ENCODE measurements around the gene SLC10A7. TPM values are rescaled to one million over a fixed set of nuclear protein-coding genes. Genes with fewer than 3 reads are reported as not detected.

Gene SLC10A7
- total and polyA plus RNA-seq, 2 experiments from 2014 or later, result 8.3 to 21.2 TPM

DNA sequence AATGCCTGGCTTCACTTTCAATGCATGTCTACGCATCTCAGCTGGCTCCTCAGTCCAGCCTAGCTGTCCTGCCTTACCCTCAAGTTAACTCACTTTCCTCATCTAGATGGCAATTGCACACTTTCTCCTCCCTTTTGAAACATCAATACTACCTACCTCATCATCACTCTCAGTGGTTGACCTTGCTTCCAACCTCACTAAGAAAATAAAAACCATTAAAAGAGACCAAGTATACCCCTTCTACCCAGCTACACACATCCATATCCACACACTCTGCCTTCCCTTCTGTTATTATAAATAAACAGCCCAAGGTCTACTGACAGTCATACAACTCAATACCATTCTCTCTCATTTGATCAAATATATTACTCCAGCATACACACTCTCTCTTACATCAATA, 21.5 kb downstream of the SLC10A7 start:
- Histone ChIP-seq H4K20me1 (ENCODE audit: insufficient read depth, poor library complexity, severe bottlenecking) (no peaks in the 10 kb centered on the region), H3K4me3 (no peak overlapping the region), H2AFZ (no peak overlapping the region), H3K27ac (no peak overlapping the region), H3K9me3 (ENCODE audit: low read depth) (no peaks in the 10 kb centered on the region), H3K9me2 (replicated peaks; ENCODE audit: insufficient read depth) (no peaks in the 10 kb centered on the region), H3K79me2 (no peaks in the 10 kb centered on the region), H3K27me3 (no peaks in the 10 kb centered on the region), H3K4me2 (no peak overlapping the region), H3K4me1 (ENCODE audit: insufficient read depth) (peaks cover 2% of the 10 kb centered on the region), H3K36me3 (replicated peaks; ENCODE audit: insufficient read depth, low read depth) (no peaks in the 10 kb centered on the region)
- DNase-seq (ENCODE audit: low spot score), result no peak
- TF ChIP-seq, protein P1, sequence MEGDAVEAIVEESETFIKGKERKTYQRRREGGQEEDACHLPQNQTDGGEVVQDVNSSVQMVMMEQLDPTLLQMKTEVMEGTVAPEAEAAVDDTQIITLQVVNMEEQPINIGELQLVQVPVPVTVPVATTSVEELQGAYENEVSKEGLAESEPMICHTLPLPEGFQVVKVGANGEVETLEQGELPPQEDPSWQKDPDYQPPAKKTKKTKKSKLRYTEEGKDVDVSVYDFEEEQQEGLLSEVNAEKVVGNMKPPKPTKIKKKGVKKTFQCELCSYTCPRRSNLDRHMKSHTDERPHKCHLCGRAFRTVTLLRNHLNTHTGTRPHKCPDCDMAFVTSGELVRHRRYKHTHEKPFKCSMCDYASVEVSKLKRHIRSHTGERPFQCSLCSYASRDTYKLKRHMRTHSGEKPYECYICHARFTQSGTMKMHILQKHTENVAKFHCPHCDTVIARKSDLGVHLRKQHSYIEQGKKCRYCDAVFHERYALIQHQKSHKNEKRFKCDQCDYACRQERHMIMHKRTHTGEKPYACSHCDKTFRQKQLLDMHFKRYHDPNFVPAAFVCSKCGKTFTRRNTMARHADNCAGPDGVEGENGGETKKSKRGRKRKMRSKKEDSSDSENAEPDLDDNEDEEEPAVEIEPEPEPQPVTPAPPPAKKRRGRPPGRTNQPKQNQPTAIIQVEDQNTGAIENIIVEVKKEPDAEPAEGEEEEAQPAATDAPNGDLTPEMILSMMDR (IDR thresholded peaks at IDR 0.05; ENCODE audit: poor library complexity), result no peak
- TF ChIP-seq EZH2phosphoT487 (IDR thresholded peaks at IDR 0.05; ENCODE audit: low read depth, severe bottlenecking, unreplicated experiment) (no peak), EZH2 (IDR thresholded peaks at IDR 0.05; ENCODE audit: borderline replicate concordance) (no peak)
- WGBS (ENCODE audit: low lambda C conversion rate, missing lambda C conversion rate), result 100% methylated on average over 1 of the region's 1 CpG

DNA sequence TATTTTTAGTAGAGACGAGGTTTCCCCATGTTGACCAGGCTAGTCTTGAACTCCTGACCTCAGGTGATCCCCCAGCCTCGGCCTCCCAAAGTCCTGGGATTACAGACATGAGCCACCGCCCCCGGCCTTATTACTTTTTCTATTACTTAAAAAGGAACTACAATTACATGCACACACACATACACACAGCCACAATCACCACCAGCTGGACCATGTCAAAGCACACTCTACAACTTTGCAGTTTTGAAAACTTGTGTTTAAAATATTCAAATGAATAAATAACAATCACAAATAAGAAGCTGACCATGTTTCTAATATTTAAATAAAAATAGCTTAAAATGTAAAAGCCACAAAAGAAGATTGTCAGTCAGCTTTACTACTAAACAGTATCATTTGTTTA, 23.4 kb downstream of the SLC10A7 start:
- Histone ChIP-seq H3K4me2 (no peak overlapping the region), H3K27ac (no peak overlapping the region), H2AFZ (no peak overlapping the region), H3K27me3 (no peaks in the 10 kb centered on the region), H3K9me2 (replicated peaks; ENCODE audit: insufficient read depth) (no peaks in the 10 kb centered on the region), H3K9me3 (ENCODE audit: low read depth) (no peaks in the 10 kb centered on the region), H3K4me1 (ENCODE audit: insufficient read depth) (peaks cover 9% of the 10 kb centered on the region), H3K36me3 (replicated peaks; ENCODE audit: insufficient read depth, low read depth) (no peaks in the 10 kb centered on the region), H3K4me3 (no peak overlapping the region), H4K20me1 (ENCODE audit: insufficient read depth, poor library complexity, severe bottlenecking) (no peaks in the 10 kb centered on the region), H3K79me2 (no peaks in the 10 kb centered on the region)
- WGBS (ENCODE audit: low lambda C conversion rate, missing lambda C conversion rate), result 88% methylated on average over 4 of the region's 4 CpGs
- TF ChIP-seq, protein P1 (IDR thresholded peaks at IDR 0.05; ENCODE audit: poor library complexity), result no peak
- TF ChIP-seq EZH2 (IDR thresholded peaks at IDR 0.05; ENCODE audit: borderline replicate concordance), result no peak
- TF ChIP-seq EZH2phosphoT487 (IDR thresholded peaks at IDR 0.05; ENCODE audit: low read depth, severe bottlenecking, unreplicated experiment), result no peak
- no peak for DNase-seq (ENCODE audit: low spot score)

DNA sequence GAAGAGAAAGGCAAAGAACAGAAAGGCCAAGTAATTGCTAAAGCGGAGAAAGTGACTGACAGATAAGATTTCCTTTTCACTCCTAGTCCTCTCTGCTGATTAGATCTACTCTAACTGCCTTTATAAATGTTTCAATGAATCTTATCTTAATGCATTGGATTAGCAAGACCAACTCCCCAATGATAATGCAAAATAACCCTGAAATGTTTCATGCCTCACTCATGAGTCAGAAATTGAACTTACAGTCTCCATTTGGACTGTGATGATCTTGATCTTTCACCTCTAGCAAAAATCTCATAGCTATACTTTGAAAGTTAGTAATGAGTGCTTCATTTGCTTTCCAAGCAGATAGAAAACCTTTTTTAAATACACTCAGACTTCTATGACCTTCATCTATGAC, 26.5 kb downstream of the SLC10A7 start:
- Histone ChIP-seq H3K36me3 (replicated peaks; ENCODE audit: insufficient read depth, low read depth) (no peaks in the 10 kb centered on the region), H2AFZ (no peak overlapping the region), H3K27ac (no peak overlapping the region), H3K4me2 (no peak overlapping the region), H3K27me3 (no peaks in the 10 kb centered on the region), H3K4me3 (no peak overlapping the region), H3K9me2 (replicated peaks; ENCODE audit: insufficient read depth) (no peaks in the 10 kb centered on the region), H3K4me1 (ENCODE audit: insufficient read depth) (peaks cover 9% of the 10 kb centered on the region), H3K9me3 (ENCODE audit: low read depth) (no peaks in the 10 kb centered on the region), H4K20me1 (ENCODE audit: insufficient read depth, poor library complexity, severe bottlenecking) (no peaks in the 10 kb centered on the region), H3K79me2 (no peaks in the 10 kb centered on the region)
- no peak for DNase-seq (ENCODE audit: low spot score)
- peak; percentile 96 for TF ChIP-seq EZH2phosphoT487 (IDR thresholded peaks at IDR 0.05; ENCODE audit: low read depth, severe bottlenecking, unreplicated experiment)
- TF ChIP-seq, protein P1 (IDR thresholded peaks at IDR 0.05; ENCODE audit: poor library complexity), result no peak
- WGBS (ENCODE audit: low lambda C conversion rate, missing lambda C conversion rate), result 45% methylated on average over 1 of the region's 1 CpG

DNA sequence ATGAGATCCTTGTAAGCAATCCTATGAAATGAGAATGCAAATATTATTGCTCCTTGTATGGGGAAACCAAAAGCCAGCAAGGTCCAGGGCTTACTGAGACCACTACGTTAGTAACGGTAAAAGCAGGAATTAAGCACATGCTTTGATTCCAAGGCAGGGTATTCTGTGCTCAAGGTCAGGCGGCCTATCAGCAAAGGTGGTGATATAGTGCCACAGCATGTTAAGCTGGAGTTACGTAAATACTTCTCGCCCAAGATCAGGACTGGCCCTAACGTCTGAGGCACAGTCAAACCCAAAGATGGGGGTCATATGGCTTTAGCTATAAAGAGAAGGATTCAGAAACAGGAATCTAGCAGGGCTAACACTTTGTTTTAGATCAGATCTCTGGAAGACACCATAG, 27.6 kb downstream of the SLC10A7 start:
- TF ChIP-seq EZH2 (IDR thresholded peaks at IDR 0.05; ENCODE audit: borderline replicate concordance) (no peak), EZH2phosphoT487 (IDR thresholded peaks at IDR 0.05; ENCODE audit: low read depth, severe bottlenecking, unreplicated experiment) (no peak)
- TF ChIP-seq, protein P1 (IDR thresholded peaks at IDR 0.05; ENCODE audit: poor library complexity), result no peak
- no peak overlapping the region for H3K4me2 ChIP-seq
- DNase-seq (ENCODE audit: low spot score), result no peak
- H3K9me2 ChIP-seq (replicated peaks; ENCODE audit: insufficient read depth), result no peaks in the 10 kb centered on the region
- H3K27me3 ChIP-seq, result no peaks in the 10 kb centered on the region
- H3K4me1 ChIP-seq (ENCODE audit: insufficient read depth), result peaks cover 9% of the 10 kb centered on the region
- 74% methylated on average over 6 of the region's 6 CpGs for WGBS (ENCODE audit: low lambda C conversion rate, missing lambda C conversion rate)
- no peak overlapping the region for H2AFZ ChIP-seq
- no peaks in the 10 kb centered on the region for H3K9me3 ChIP-seq (ENCODE audit: low read depth)
- no peaks in the 10 kb centered on the region for H4K20me1 ChIP-seq (ENCODE audit: insufficient read depth, poor library complexity, severe bottlenecking)
- H3K4me3 ChIP-seq, result no peak overlapping the region
- no peaks in the 10 kb centered on the region for H3K36me3 ChIP-seq (replicated peaks; ENCODE audit: insufficient read depth, low read depth)
- H3K79me2 ChIP-seq, result no peaks in the 10 kb centered on the region
- no peak overlapping the region for H3K27ac ChIP-seq
